HepG2 (cell line): Measurements from ENCODE around the gene COG4. TPM values are rescaled to one million over a fixed set of nuclear protein-coding genes. Genes with fewer than 3 reads are reported as not detected.

Experiments
- ARNTL ChIP-seq: sonication (generic); formaldehyde crosslinking; IDR thresholded peaks from 2 replicates; pipeline ENCODE4 v1.4.0; 2020; ENCODE audit warnings: mild to moderate bottlenecking, missing genetic modification reagents
- CBFB ChIP-seq: sonication (generic); formaldehyde crosslinking; IDR thresholded peaks from 2 replicates; pipeline ENCODE4 v1.4.0; 2020; ENCODE audit warnings: missing genetic modification reagents
- CENPT ChIP-seq: sonication (generic); formaldehyde crosslinking; IDR thresholded peaks from 2 replicates; pipeline ENCODE4 v1.8.0; 2022; ENCODE audit warnings: low read depth, mild to moderate bottlenecking, moderate library complexity, missing genetic modification reagents
- CHD2 ChIP-seq: IDR thresholded peaks from 2 replicates; pipeline ENCODE4 v1.6.1; 2011; ENCODE audit warnings: low read depth, low read length, improper control_type of control experiment
- GZF1 ChIP-seq: sonication (generic); formaldehyde crosslinking; IDR thresholded peaks from 2 replicates; pipeline ENCODE4 v1.5.1; 2020; ENCODE audit warnings: mild to moderate bottlenecking, missing genetic modification reagents
- MEIS1 ChIP-seq: sonication (generic); formaldehyde crosslinking; IDR thresholded peaks from 2 replicates; pipeline ENCODE4 v1.9.0; 2021; ENCODE audit warnings: mild to moderate bottlenecking, missing genetic modification reagents, moderate library complexity, borderline replicate concordance
- MTF2 ChIP-seq: sonication (generic); formaldehyde crosslinking; IDR thresholded peaks from 2 replicates; pipeline ENCODE4 v1.5.0; 2020; ENCODE audit warnings: missing genetic modification reagents, borderline replicate concordance
- NR2F1 ChIP-seq, 2 experiments: fragments of 450-650 bp in 1 of 2; formaldehyde crosslinking in 1 of 2; IDR thresholded peaks; 2 replicates each; pipeline versions ENCODE4 v1.5.0 to v1.6.1; 2016 to 2020; ENCODE audit warnings: mild to moderate bottlenecking in 1 of 2, missing compliant biosample characterization in 1 of 2, missing genetic modification reagents in 1 of 2, moderate library complexity in 1 of 2
- NR3C1 ChIP-seq: sonication (generic); formaldehyde crosslinking; IDR thresholded peaks from 2 replicates; pipeline ENCODE4 v1.4.0; 2020; ENCODE audit warnings: missing genetic modification reagents
- RCOR2 ChIP-seq: IDR thresholded peaks from 2 replicates; pipeline ENCODE4 v1.6.1; 2016; ENCODE audit warnings: missing biosample characterization, missing genetic modification reagents
- SUZ12 ChIP-seq: fragments of 150-350 bp; IDR thresholded peaks from 2 replicates; pipeline ENCODE4 v1.6.1; 2014; ENCODE audit warnings: low read depth, low read length
- TEAD3 ChIP-seq: optimal IDR thresholded peaks from 2 replicates; pipeline ENCODE3; 2016; ENCODE audit warnings: borderline replicate concordance
- ZNF10 ChIP-seq: sonication (generic); formaldehyde crosslinking; IDR thresholded peaks from 2 replicates; pipeline ENCODE4 v1.4.0; 2020; ENCODE audit warnings: mild to moderate bottlenecking, low read depth, missing genetic modification reagents, borderline replicate concordance
- ZNF263 ChIP-seq: sonication (generic); formaldehyde crosslinking; IDR thresholded peaks from 2 replicates; pipeline ENCODE4 v1.4.0; 2020; ENCODE audit warnings: missing genetic modification reagents
- ZNF563 ChIP-seq: sonication (generic); formaldehyde crosslinking; IDR thresholded peaks from 2 replicates; pipeline ENCODE4 v1.8.0; 2022; ENCODE audit warnings: mild to moderate bottlenecking, moderate library complexity, missing genetic modification reagents
- ZNF572 ChIP-seq: sonication (generic); formaldehyde crosslinking; IDR thresholded peaks from 2 replicates; pipeline ENCODE4 v1.5.1; 2020; ENCODE audit warnings: mild to moderate bottlenecking, missing genetic modification reagents
- ZNF614 ChIP-seq: IDR thresholded peaks from 2 replicates; pipeline ENCODE4 v1.6.1; 2018; ENCODE audit warnings: missing biosample characterization, missing genetic modification reagents, inconsistent platforms, borderline replicate concordance
- ZNF75D ChIP-seq: sonication (generic); formaldehyde crosslinking; IDR thresholded peaks from 2 replicates; pipeline ENCODE4 v1.8.1; 2023; ENCODE audit warnings: missing genetic modification reagents, mild to moderate bottlenecking, borderline replicate concordance
- ZNF850 ChIP-seq: sonication (generic); formaldehyde crosslinking; conservative IDR thresholded peaks from 2 replicates; pipeline ENCODE4 v1.9.0; 2021; ENCODE audit warnings: mild to moderate bottlenecking, missing genetic modification reagents
- ZSCAN30 ChIP-seq: sonication (generic); formaldehyde crosslinking; IDR thresholded peaks from 2 replicates; pipeline ENCODE4 v1.5.0; 2020; ENCODE audit warnings: mild to moderate bottlenecking, missing genetic modification reagents
- polyA plus RNA-seq, 8 experiments: library from polyadenylated mRNA; depleted of rRNA in 3 of 8; stranded (reverse) in 7 of 8; unstranded in 1 of 8; fragments of >200 nt; fragmentation: Illumina TruSeq in 4 of 8; extraction: Trizol in 4 of 8; gene quantifications; 2 replicates each; pipeline versions ENCODE4 v1.2.1 to v1.2.3, GENCODE V29; 2011 to 2016; ENCODE audit warnings: low read depth in 4 of 8, missing spikeins in 1 of 8, mixed read lengths in 1 of 8; ENCODE audit not compliant: insufficient read depth in 1 of 8
- total RNA-seq, 5 experiments: library from RNA; depleted of rRNA; stranded (reverse); fragments of >200 nt; fragmentation: Illumina TruSeq; extraction: Trizol; gene quantifications; 2 replicates each; pipeline ENCODE4 v1.2.3, GENCODE V29; 2016; ENCODE audit warnings: low read depth in 1 of 5
- TF ChIP-seq, protein P1 (sequence below): sonication (generic); formaldehyde crosslinking; IDR thresholded peaks from 2 replicates; pipeline ENCODE4 v1.5.0; 2020; ENCODE audit warnings: mild to moderate bottlenecking, missing genetic modification reagents
- TF ChIP-seq, protein P2 (sequence below): sonication (generic); formaldehyde crosslinking; IDR thresholded peaks from 2 replicates; pipeline ENCODE4; 2020; ENCODE audit warnings: missing genetic modification reagents, mild to moderate bottlenecking, borderline replicate concordance
- TF ChIP-seq, protein P3 (sequence below): sonication (generic); formaldehyde crosslinking; IDR thresholded peaks from 2 replicates; pipeline ENCODE4 v1.4.0; 2020; ENCODE audit warnings: missing genetic modification reagents
- TF ChIP-seq, protein P4 (sequence below): sonication (generic); formaldehyde crosslinking; IDR thresholded peaks from 2 replicates; pipeline ENCODE4 v1.4.0; 2020; ENCODE audit warnings: mild to moderate bottlenecking, missing genetic modification reagents

COG4 gene
- total and polyA plus RNA-seq, 2 of the 13 experiments (the other 11 are each of a cell fraction or from before 2014, with no cell fraction given), result 51.1 to 73.8 TPM

DNA sequence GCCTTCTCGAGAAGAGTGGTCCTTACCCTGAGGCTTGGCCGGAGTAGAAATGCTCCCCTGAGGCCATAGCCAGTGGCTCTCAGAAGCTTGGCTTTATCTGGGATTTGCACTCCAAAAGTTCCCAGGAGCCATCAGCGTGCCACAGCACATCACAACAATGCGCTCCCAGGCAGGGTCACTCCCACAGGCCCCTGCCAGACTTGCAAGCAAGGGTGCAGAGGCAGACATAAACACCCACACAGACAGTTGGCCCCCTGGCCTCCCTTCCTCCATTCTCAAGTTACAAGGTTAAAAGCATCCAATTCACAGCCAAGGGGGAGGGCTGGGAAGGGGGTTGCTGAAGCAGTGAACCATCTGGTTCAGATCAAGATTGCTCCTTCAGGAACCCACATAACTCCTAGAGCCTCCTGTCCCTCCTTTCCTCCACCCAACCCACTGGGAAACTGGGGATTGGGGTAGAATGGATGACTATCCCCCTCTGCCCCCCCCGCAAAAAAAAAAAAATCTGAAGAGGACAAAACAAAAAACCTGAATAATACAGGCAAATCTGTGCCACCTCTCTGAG lies 86.3 kb downstream of the COG4 start (continued):
- TF ChIP-seq CBFB (CRISPR knock-in tag) (no peak), ZNF850 (CRISPR knock-in tag) (no peak), ZSCAN30 (no peak), MEIS1 (no peak), GZF1 (no peak), ZNF563 (no peak), CENPT (CRISPR knock-in tag) (no peak), SUZ12 (no peak), TEAD3 (peak; percentile 44), ARNTL (no peak), NR2F1 (CRISPR knock-in tag; IDR thresholded peaks at IDR 0.05) (no peak), RCOR2 (CRISPR knock-in tag) (no peak), CHD2 (no peak), MTF2 (no peak), ZNF614 (CRISPR knock-in tag) (no peak), ZNF75D (CRISPR knock-in tag) (no peak), ZNF572 (CRISPR knock-in tag) (no peak), ZNF10 (no peak), ZNF263 (no peak), NR3C1 (no peak)
- TF ChIP-seq, protein P1, sequence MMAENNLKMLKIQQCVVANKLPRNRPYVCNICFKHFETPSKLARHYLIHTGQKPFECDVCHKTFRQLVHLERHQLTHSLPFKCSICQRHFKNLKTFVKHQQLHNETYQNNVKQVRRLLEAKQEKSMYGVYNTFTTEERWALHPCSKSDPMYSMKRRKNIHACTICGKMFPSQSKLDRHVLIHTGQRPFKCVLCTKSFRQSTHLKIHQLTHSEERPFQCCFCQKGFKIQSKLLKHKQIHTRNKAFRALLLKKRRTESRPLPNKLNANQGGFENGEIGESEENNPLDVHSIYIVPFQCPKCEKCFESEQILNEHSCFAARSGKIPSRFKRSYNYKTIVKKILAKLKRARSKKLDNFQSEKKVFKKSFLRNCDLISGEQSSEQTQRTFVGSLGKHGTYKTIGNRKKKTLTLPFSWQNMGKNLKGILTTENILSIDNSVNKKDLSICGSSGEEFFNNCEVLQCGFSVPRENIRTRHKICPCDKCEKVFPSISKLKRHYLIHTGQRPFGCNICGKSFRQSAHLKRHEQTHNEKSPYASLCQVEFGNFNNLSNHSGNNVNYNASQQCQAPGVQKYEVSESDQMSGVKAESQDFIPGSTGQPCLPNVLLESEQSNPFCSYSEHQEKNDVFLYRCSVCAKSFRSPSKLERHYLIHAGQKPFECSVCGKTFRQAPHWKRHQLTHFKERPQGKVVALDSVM (CRISPR knock-in tag), result peak; percentile 70; the same call in 1 of the 2 replicates
- TF ChIP-seq, protein P2, sequence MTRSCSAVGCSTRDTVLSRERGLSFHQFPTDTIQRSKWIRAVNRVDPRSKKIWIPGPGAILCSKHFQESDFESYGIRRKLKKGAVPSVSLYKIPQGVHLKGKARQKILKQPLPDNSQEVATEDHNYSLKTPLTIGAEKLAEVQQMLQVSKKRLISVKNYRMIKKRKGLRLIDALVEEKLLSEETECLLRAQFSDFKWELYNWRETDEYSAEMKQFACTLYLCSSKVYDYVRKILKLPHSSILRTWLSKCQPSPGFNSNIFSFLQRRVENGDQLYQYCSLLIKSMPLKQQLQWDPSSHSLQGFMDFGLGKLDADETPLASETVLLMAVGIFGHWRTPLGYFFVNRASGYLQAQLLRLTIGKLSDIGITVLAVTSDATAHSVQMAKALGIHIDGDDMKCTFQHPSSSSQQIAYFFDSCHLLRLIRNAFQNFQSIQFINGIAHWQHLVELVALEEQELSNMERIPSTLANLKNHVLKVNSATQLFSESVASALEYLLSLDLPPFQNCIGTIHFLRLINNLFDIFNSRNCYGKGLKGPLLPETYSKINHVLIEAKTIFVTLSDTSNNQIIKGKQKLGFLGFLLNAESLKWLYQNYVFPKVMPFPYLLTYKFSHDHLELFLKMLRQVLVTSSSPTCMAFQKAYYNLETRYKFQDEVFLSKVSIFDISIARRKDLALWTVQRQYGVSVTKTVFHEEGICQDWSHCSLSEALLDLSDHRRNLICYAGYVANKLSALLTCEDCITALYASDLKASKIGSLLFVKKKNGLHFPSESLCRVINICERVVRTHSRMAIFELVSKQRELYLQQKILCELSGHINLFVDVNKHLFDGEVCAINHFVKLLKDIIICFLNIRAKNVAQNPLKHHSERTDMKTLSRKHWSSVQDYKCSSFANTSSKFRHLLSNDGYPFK (CRISPR knock-in tag), result no peak
- TF ChIP-seq, protein P3, sequence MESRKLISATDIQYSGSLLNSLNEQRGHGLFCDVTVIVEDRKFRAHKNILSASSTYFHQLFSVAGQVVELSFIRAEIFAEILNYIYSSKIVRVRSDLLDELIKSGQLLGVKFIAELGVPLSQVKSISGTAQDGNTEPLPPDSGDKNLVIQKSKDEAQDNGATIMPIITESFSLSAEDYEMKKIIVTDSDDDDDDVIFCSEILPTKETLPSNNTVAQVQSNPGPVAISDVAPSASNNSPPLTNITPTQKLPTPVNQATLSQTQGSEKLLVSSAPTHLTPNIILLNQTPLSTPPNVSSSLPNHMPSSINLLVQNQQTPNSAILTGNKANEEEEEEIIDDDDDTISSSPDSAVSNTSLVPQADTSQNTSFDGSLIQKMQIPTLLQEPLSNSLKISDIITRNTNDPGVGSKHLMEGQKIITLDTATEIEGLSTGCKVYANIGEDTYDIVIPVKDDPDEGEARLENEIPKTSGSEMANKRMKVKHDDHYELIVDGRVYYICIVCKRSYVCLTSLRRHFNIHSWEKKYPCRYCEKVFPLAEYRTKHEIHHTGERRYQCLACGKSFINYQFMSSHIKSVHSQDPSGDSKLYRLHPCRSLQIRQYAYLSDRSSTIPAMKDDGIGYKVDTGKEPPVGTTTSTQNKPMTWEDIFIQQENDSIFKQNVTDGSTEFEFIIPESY, result peak; percentile 39; the same call in 1 of the 2 replicates
- TF ChIP-seq, protein P4, sequence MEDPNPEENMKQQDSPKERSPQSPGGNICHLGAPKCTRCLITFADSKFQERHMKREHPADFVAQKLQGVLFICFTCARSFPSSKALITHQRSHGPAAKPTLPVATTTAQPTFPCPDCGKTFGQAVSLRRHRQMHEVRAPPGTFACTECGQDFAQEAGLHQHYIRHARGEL (CRISPR knock-in tag), result no peak
